GM19099 (cell line): Measurements from ENCODE around the gene TMEM161B.
A peak's percentile ranks its signal among the peaks of the same experiment; 100 is the strongest.

Experiments used
- POLR2A ChIP-seq: IDR thresholded peaks from 3 replicates; pipeline ENCODE4 v1.6.1; 2011; ENCODE audit warnings: low read depth; ENCODE audit not compliant: insufficient read length; ENCODE audit errors: extremely low read depth

TMEM161B gene

DNA sequence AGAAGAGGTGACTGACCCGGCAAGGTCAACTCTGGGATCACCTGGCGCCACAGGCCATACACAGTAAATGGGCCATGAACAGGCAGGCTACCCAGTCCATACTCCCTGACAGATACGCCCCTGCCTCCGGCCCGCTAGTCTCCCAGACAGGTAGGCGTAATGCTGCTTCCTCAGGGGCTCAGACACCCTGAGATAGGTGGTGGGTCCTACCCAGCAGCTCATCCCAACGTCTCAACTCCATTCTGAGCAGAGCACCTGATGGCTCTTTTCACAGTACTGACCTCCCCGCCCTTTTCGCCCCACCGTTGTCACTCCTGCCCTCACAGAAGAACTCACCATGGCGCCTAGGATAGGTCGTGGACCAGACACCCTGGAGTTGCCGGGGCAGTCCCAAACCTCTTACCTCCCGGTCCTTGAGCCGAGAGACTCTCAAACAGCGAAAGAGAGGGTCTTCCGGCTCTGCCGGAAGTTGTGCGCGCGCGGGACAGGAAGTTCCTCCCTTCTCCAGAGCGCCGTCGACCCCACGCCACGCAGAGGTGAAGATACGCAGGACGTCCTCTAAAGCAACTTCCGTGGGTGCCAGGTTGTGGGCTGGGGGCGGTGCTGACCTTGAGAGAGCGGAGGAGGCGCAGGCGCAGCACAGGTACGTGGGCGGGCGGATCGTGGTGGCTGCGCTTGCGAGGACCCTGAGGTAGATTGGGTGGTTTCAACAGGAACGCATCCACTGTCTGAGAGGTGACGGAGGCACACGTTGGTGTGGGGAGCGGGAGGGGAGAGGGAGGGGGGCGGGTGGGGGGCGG is at the start of gene TMEM161B:
Gene TMEM161B (minus strand): TSS at position 461 of the 800 bp plus-strand sequence. CDS start 122 bp downstream, at position 339.
- peak; percentile 83 for TF ChIP-seq POLR2A

DNA sequence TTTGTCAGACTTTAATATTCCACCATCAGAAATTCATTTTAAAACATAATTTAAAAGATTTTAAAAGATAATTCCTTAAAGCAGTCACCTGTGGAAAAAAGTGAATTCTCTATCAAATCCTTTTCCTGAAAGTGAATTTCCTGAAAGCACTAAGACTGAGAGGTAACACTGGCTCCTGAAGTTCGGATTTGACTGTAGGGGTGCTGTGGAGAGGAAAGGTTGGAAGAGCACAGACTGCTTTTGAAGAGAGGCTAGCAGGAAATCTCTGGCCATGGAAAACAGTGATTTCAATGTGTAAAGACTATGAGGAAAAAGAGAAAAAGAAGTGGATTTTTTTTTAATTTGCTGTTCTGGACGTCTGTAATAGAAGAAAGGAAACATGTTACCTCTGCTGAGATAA is 35.7 kb upstream of the TMEM161B start:
- TF ChIP-seq POLR2A = no peak

DNA sequence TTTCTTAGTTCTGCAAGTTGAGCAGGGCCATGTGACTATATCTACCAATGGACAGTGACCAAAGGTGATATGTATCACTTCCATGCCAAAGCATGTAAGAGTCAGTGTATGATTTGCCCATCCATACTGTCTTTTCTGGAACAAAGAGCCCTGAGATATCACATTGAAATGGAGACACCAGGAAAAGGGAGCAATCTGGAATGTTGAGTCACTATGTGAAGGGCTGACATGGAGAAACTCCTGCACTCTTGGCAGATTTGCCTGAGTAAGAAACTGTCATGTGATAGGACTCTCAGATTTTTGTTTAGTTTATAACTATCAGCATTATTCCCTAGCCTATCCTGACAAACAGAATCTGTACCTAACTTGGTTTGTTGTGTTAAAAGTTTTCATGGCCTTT is 29.8 kb upstream of the TMEM161B start:
- no peak for TF ChIP-seq POLR2A

DNA sequence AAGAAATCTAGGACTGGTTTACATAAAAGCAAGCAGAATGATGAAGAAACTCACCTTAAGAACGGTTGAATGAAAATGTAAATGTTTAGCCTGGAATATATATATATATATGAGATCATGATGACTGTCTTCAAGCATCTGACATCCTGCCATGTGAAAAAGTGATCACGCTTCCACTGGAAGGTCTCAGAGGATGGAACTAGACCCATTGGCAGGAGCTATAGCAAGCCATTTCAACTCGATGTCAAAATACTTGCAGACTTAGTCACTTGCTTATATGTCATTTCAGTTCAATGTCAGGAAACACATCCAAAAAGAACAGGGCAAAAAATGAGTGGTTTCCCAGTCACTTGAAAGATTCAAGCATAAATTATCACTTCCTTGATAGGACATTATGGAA is 22.2 kb upstream of the TMEM161B start:
- TF ChIP-seq POLR2A = no peak

DNA sequence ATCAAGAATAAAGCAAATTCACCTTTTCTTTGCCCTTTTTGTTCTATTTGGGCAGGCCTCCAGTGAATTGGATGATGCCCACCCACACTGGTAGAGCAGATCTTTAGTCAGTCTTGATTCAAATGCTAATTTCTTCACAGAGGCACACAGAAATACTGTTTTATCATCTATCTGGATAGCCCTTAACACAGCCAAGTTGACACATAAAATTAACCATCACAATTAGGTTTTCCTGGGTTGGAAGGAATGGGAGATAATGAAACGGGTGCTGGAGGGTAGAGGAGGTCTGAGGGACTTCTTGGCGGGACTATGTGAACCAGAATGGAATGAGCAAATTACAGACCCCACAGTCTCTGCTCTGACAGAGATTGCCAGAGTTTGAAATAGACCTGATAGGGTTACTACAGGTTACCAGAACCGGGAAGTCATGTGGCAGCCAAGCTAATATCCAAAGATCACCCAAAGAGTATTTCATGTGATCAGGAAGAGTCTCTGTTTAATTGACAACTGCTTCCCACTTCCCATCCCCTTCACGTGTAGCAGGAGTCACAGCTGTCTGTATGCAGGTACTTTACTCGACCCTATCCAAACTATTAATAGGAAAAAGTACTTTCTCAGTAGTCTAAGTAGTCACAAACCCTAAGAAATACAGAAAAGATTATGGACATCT is 20.0 kb upstream of the TMEM161B start:
- TF ChIP-seq POLR2A = no peak

DNA sequence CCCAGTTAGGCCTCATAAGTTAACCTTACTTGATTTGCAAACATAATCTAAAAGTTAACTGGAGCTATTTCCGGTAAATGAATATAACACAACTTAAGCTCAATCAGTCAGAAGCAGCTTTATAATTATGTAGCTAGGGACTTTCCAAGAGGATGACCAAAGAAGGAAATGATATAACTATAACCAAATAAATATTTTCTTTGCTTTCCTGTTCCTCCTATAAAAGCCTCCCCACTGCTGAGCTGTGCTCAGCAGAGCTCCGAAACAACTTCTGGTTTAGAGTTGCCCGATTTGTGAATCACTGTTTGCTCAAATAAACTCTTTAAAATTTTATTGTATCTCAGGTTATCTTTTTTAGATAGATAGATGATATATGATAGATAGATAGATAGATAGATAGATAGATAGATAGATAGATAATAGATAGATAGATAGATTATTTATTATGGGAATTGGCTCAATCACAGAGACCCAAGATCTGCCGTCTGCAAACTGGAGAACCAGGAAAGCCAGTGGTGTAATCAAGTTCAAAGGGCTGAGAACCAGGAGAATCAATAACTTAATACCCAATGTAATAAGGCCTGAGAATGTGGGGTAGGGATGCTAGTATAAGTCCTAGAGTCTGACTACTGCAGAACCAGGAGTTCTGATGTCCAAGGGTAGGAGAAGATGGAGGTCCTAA is 19.3 kb upstream of the TMEM161B start:
- no peak for TF ChIP-seq POLR2A

DNA sequence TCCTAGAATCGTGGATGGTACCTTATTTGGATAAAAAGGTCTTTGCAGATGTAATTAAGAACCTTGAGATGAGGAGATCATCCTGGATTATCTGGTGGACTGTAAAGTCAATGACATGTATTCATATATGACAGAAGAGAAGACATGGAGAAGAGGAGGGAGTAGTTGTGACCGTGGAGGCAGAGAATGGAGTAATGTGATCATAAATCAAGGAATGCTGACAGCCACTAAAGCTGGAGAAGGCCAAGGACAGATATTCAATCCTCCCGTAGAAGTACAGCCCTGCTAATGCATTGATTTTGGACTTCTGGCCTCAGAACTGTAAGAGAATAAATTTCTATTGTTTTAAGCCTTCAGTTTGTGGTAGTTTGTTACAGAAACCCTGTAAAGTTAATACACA is 18.7 kb upstream of the TMEM161B start:
- TF ChIP-seq POLR2A = no peak

DNA sequence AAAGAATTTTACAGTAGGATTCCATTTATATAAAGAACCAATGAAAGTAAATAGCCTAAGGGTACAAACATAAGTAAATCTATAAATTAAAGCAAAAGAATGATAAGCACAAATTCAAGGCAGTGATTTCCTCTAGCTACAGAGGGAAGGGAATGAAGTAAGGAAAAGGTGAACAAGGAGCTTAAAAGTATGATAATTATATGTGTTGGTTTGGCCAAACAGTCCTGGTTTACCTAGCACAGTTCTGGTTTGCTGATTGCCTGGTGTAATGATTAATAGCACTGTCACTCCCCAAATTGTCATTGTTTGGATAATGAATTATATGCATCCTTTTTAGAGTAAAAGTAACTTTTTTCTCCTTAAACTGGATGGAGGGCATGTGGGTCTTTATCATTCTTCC is 15.0 kb upstream of the TMEM161B start:
- TF ChIP-seq POLR2A = no peak

DNA sequence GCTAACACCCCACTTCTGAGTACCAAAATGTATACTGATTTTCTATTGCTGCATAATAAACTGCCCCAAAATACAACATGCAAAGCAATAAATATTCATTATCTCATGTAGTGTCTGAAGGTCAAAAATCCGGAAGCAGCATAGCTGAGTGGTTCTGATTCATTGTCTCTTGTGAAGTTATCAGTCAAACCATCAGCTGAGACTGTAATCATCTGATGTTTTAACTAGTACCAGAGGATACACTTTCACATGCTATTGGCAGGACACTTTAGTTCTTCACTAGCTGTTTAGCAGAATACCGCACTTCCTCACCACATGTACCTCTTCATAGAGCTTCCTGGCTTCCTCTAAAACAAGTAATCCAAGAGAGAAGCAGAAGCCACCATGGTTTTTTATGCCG is 12.7 kb upstream of the TMEM161B start:
- TF ChIP-seq POLR2A = no peak

DNA sequence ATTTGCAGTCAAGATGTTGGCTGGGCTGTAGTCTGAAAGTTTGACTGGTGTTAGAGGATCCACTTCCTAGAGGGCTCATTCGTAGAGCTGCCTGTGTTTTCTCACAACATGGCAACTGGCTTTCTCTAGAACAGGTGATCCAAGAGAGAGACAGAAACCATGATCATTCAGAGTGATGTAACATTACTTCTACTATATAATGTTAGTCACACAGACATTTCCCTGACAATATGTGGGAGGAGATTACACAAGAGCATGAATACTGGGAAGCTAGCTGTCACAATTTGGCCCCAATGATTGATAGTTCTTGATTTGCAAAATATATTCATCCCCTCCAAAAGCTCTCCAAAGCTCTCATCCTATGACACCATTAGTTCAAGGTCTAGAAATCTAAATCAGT is 10.9 kb upstream of the TMEM161B start:
- TF ChIP-seq POLR2A = no peak

DNA sequence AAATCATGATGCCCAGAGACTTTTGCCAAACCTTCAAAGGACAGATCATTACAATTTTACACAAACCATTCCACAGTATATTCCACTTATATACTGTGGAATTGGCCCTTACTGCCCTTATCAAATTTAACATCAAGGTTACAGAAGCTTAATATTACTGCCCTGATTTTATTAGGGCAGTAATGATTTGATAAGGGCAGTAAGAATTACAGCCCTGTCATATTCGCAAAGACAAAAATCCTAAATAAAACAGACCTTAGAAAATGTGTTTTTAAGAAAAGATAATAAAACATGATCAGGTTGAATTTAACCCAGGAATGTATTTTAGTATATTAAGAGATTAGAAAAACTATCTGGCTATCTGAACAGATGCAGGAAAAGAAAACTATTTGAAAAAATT is 7.7 kb upstream of the TMEM161B start:
- no peak for TF ChIP-seq POLR2A

DNA sequence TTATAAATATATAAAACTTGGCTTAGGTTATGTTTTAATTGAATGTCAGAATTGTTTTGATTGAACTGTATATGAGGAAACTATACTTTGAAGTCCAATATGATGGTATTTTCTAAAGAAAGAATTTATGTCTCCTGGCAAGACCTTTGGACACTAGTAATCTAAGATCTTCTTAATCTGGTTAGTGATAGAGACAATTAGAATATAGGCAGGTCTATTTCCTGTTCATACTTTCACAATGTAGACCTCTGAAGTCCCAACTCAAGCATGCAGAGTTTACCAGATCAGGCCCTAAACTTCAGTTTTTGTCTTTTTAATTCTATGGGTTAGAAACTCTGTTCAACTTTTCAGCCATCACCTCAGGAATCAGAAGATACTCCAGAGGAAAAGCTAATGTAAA is 6.9 kb upstream of the TMEM161B start:
- no peak for TF ChIP-seq POLR2A

DNA sequence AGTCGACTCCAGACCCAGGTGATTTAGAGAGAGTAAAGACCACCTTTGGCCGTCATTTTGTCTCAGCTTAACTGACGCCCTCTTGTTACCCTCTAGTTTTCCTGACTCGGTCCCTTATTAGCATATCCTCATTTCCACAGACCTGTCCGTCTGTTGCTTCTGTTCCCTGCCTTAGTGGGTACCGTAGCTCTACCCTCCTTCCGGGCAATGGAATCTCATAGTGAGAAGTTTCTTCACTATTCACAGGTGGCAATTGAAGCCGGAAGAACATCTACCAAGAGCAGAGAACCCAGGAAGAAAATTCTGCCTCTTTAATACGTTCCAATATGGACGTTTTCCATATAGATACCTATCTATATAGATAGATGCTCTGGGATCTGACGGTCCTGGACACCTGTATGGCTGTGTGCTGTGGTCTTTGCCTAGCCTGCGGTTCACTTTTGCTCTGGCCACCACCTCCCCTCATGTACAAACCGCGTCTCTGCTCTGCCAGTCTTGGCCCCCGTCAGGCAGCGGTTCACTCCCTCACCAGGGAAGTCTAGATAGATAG is 652 bp upstream of the TMEM161B start:
- no peak for TF ChIP-seq POLR2A

DNA sequence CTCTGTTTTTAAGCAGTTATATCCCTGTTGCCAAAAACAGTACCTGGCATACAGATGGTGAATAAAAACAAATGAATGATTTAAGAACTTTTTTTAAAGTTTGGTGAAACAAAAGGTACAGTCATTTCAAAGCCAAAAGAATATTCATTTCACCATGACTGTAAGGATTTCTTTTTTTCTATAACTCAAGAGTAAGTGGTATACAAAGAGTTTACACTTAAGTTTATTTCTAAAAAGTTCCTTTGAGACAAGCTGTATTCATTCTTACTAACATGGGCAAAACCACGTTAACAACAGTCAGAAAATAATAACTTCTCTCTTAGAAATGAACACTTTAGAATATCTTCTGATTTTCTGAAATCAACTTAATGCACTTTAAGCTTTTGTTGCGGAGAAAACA is 5.3 kb downstream of the TMEM161B start:
- no peak for TF ChIP-seq POLR2A

DNA sequence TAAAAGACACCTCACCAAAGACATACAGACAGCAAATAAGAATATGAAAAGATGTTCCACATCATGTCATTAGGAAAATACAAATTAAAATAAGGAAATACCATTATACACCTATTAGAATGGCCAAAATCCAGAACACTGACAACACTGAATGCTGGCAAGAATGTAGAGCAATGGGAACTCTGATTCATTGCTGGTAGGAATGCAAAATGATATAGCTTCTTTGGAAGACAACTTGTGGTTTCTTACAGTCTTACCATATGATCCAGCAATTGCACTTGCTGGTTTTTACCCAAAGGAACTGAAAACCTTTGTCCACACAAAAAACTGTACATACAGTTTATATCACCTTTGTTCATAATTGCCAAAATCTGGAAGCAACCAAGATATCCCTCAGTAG is 6.5 kb downstream of the TMEM161B start:
- no peak for TF ChIP-seq POLR2A
